CD4-positive, alpha-beta T cell treated with Interleukin-10 for 1 hour (primary cell): Measurements from ENCODE around the gene ATG16L2.

ENCODE experiments used
- DNase-seq: peaks from one replicate; pipeline ENCODE4 v3.0.0-alpha.2; 2020

Gene ATG16L2, protein sequence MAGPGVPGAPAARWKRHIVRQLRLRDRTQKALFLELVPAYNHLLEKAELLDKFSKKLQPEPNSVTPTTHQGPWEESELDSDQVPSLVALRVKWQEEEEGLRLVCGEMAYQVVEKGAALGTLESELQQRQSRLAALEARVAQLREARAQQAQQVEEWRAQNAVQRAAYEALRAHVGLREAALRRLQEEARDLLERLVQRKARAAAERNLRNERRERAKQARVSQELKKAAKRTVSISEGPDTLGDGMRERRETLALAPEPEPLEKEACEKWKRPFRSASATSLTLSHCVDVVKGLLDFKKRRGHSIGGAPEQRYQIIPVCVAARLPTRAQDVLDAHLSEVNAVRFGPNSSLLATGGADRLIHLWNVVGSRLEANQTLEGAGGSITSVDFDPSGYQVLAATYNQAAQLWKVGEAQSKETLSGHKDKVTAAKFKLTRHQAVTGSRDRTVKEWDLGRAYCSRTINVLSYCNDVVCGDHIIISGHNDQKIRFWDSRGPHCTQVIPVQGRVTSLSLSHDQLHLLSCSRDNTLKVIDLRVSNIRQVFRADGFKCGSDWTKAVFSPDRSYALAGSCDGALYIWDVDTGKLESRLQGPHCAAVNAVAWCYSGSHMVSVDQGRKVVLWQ

GRCh38 chr11:72814286-72815109 is at the start of gene ATG16L2:
TSS of gene ATG16L2 (plus strand) at chr11:72814411. CDS start at chr11:72814446, 35 bp downstream.
- DNase-seq: peak; percentile 91

- no peak for DNase-seq
These were observed 49.7 kb upstream of the ATG16L2 start for GRCh38 chr11:72764503-72764902.

GRCh38 chr11:72766152-72766902 is 47.9 kb upstream of the ATG16L2 start:
- DNase-seq: no peak

GRCh38 chr11:72767203-72768062 is 46.8 kb upstream of the ATG16L2 start:
- DNase-seq: no peak

- no peak for DNase-seq
These were observed 45.6 kb upstream of the ATG16L2 start for GRCh38 chr11:72768581-72768980.

DNA sequence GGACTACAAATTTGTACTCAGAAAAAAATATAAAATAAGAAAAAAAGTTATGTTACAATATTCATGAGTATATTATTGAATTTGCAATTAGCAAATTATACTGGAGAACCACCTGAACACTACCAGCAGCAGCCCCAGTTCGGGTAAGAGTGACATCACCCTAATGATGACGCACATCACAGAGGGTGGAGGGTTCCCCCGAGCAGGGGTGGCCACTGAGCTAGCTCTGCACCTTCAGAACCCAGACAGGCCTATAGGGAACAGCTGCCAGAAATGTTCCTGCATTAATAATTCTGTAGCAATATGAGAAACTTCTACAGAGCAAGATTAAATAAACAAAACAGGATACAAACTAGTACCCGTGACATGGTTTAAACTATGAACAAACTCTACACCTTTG is 44.5 kb upstream of the ATG16L2 start:
- DNase-seq: no peak

DNA sequence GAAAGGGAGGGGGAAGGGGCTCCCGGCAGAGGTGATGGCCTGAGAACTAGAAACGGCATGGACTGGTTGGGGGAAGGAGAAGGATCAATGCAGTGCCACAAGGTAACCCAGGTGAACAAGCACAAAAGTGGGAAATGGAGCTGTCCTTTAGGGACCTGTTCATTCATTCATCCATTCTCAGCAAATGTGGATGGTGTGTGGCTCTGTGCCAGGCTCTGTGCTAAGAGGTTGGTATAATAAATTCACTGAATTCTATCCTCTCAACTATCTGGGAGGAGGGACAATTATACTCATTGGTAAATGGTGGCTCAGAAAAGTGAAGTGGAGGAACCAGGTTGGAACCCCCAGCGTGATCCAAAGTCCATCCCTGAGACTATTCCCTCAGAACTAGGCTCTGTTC is 43.4 kb upstream of the ATG16L2 start:
- DNase-seq: no peak

DNA sequence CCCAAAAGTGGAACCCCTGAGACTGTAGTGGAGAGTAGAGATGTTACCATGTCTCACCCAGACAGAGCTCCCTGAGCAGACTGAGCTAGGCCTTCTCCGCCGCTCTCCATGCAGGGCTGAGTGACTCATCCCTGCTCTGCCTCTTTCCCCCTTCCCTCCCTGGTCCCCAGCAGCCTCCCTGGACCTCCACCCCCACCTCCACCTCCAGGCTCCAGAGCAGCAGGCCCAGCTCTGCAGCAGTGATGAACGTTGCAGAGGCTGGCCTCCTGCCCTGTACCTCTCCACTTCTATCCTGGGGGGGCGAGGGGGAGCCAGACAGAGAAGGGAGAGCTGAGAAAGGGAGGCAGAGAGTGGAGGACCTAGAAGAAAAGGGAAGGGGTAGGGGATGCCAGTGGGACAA is 42.7 kb upstream of the ATG16L2 start:
- DNase-seq: no peak

DNA sequence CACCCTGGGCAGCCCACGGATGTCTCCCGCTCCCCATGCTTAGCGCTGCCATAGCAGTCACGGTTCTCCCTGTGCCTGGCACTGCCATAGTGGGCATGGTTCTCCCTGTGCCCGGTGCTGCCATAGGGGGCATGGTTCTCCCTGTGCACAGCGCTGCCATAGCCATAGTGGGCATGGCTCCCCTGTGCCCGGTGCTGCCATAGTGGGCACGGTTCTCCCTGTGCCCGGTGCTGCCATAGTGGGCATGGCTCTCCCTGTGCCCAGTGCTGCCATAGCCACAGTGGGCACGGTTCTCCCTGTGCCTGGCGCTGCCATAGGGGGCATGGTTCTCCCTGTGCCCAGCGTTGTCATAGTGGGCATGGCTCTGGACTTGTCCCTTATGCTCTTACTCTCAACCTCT is 42.2 kb upstream of the ATG16L2 start:
- DNase-seq: no peak

DNA sequence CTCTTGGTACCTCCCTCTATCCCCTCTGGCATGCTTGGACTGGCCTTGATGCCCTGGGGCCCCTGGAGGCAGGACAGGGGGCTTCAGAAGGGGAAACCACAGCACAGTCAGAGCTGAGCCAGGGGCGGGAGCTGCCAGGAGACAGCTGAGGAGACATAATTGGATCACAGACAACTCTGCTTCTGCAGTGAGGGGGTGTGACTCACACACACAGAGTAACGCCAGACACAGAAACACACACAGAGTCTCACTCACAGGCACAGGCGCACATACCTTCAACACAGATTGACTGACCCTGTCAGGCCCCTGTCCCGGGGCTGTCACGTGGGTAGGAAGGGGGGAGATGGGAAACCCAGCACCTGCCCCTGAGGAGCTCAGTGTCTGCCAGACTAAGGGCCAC is 40.9 kb upstream of the ATG16L2 start:
- DNase-seq: no peak

GRCh38 chr11:72773696-72774095 is 40.5 kb upstream of the ATG16L2 start:
- no peak for DNase-seq

DNA sequence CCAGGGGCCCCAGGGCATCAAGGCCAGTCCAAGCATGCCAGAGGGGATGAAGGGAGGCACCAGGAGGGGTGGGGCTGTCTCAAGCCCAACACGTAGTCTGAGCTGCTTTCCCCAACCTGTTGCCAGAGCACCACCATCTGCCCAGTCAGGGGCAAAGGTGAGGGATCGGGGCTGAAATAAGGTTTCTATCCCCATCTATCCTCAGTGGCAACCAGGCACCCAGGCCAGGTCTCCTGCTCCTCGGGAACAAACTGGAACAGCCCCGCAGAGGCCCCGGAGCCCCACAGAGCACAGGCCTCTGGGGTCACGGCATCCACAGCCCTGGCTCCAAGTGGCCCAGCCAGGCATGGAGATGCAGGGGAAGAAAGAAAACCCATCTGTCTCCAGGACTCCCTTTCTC is 39.7 kb upstream of the ATG16L2 start:
- DNase-seq: no peak

GRCh38 chr11:72775288-72776110 is 38.7 kb upstream of the ATG16L2 start:
- no peak for DNase-seq

- no peak for DNase-seq
These were observed 37.9 kb upstream of the ATG16L2 start for GRCh38 chr11:72776117-72776843.

- DNase-seq: no peak
These were observed 37.1 kb upstream of the ATG16L2 start for GRCh38 chr11:72776844-72777754.

GRCh38 chr11:72777755-72778278 is 36.4 kb upstream of the ATG16L2 start:
- DNase-seq: no peak

GRCh38 chr11:72778535-72779494 is 35.4 kb upstream of the ATG16L2 start:
- DNase-seq: no peak
